Ishikawa (cell line): Measurements from ENCODE around the gene NDP.

Experiments
- CREB1 ChIP-seq: IDR thresholded peaks from 2 replicates; pipeline ENCODE4 v1.6.1; 2012; ENCODE audit warnings: low read depth
- EGR1 ChIP-seq: IDR thresholded peaks from 2 replicates; pipeline ENCODE4 v1.6.1; 2012
- EP300 ChIP-seq: IDR thresholded peaks from 2 replicates; pipeline ENCODE4 v1.6.1; 2012; ENCODE audit warnings: borderline replicate concordance
- FOXM1 ChIP-seq: IDR thresholded peaks from 2 replicates; pipeline ENCODE4 v1.6.1; 2012; ENCODE audit warnings: low read depth, borderline replicate concordance
- NFIC ChIP-seq: IDR thresholded peaks from 2 replicates; pipeline ENCODE4 v1.6.1; 2012
- RAD21 ChIP-seq: IDR thresholded peaks from 2 replicates; pipeline ENCODE4 v1.6.1; 2012; ENCODE audit warnings: low read depth
- TAF1 ChIP-seq: IDR thresholded peaks from 2 replicates; pipeline ENCODE4 v1.6.1; 2012; ENCODE audit warnings: low read depth, mild to moderate bottlenecking
- TCF12 ChIP-seq: IDR thresholded peaks from 2 replicates; pipeline ENCODE4 v1.6.1; 2012; ENCODE audit warnings: low read depth
- TEAD4 ChIP-seq: IDR thresholded peaks from 2 replicates; pipeline ENCODE4 v1.6.1; 2012
- YY1 ChIP-seq: IDR thresholded peaks from 2 replicates; pipeline ENCODE4 v1.6.1; 2012; ENCODE audit warnings: low read depth
- TF ChIP-seq, protein P1 (sequence below): IDR thresholded peaks from 2 replicates; pipeline ENCODE4 v1.6.1; 2012; ENCODE audit warnings: low read depth, mild to moderate bottlenecking
- TF ChIP-seq, protein P2 (sequence below): IDR thresholded peaks from 2 replicates; pipeline ENCODE4 v1.6.1; 2012
- TF ChIP-seq, protein P3 (sequence below): IDR thresholded peaks from 2 replicates; pipeline ENCODE4 v1.6.1; 2012

NDP gene

DNA sequence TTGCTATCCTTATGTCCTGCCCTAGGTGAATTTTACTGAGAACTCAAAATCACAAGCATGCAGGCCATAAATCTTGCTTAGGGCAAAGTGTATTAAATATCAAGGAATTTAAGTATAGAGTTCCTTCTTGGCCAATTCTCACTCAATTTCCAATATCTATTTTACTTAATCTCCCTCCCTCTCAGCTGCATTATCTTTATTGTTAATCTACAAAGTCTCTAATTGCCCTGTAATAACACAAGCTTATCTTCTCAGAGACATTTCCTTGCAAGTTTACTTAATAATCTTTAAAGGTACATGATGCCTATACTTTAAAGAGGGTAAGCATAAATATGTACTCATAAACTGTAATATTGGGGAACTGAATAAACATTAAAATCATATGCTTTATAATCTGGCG is 64.0 kb downstream of the NDP start:
- TF ChIP-seq FOXM1 (no peak), TCF12 (no peak), EP300 (no peak), EGR1 (no peak), RAD21 (no peak)
- TF ChIP-seq, protein P1, sequence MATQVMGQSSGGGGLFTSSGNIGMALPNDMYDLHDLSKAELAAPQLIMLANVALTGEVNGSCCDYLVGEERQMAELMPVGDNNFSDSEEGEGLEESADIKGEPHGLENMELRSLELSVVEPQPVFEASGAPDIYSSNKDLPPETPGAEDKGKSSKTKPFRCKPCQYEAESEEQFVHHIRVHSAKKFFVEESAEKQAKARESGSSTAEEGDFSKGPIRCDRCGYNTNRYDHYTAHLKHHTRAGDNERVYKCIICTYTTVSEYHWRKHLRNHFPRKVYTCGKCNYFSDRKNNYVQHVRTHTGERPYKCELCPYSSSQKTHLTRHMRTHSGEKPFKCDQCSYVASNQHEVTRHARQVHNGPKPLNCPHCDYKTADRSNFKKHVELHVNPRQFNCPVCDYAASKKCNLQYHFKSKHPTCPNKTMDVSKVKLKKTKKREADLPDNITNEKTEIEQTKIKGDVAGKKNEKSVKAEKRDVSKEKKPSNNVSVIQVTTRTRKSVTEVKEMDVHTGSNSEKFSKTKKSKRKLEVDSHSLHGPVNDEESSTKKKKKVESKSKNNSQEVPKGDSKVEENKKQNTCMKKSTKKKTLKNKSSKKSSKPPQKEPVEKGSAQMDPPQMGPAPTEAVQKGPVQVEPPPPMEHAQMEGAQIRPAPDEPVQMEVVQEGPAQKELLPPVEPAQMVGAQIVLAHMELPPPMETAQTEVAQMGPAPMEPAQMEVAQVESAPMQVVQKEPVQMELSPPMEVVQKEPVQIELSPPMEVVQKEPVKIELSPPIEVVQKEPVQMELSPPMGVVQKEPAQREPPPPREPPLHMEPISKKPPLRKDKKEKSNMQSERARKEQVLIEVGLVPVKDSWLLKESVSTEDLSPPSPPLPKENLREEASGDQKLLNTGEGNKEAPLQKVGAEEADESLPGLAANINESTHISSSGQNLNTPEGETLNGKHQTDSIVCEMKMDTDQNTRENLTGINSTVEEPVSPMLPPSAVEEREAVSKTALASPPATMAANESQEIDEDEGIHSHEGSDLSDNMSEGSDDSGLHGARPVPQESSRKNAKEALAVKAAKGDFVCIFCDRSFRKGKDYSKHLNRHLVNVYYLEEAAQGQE = no peak

DNA sequence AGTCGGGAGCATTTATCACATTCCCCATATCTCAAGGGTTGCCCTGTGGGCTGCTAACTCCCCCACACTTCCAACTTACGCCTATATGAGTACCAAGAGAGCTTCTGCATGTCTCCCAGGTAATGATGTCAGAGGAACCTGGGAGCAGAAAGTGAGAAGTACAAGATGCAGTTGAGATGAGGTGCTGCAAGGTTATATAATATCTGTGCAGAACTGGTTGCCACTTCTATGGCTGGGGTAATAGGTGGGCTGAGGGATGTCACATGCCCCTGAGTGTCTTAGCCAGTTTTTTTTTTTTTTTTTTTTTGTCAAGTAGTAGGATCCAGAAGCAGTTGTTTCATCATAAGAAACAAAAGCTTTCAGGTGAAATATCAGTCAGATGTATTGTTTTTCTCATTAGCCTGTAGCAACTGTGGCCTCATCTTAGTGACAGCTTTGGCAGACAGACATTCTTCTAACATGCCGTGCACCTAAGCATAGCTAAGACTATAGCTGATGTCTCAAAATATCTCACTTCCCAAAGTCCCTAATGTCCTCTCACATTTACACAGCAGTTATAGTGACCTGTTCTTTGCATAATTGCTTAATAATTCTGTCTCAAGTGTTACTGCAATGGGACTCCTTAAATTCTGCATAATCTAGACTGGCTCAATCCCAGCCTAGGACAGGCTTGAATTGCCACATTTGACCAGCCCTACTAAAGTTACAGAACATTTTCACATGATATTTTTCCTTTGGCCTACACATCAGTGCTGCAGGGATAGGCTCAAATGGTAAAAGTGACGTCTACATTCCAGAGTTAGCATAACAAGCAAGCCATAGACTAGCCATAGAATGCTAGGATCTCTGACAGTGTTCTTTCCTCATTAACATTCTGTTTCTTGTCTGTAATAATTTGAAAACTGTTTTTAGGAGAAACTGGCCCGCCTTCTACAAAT is 73.0 kb downstream of the NDP start:
- TF ChIP-seq EGR1 = no peak
- TF ChIP-seq RAD21 = no peak
- no peak for TF ChIP-seq TEAD4
- no peak for TF ChIP-seq FOXM1
- TF ChIP-seq YY1 = no peak
- TF ChIP-seq, protein P2, sequence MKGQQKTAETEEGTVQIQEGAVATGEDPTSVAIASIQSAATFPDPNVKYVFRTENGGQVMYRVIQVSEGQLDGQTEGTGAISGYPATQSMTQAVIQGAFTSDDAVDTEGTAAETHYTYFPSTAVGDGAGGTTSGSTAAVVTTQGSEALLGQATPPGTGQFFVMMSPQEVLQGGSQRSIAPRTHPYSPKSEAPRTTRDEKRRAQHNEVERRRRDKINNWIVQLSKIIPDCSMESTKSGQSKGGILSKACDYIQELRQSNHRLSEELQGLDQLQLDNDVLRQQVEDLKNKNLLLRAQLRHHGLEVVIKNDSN = no peak
- TF ChIP-seq, protein P1 = no peak
- TF ChIP-seq, protein P3, sequence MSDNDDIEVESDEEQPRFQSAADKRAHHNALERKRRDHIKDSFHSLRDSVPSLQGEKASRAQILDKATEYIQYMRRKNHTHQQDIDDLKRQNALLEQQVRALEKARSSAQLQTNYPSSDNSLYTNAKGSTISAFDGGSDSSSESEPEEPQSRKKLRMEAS = no peak
- no peak for TF ChIP-seq NFIC
- no peak for TF ChIP-seq CREB1
- TF ChIP-seq TAF1 = no peak
